HG03520 (cell line): Measurements from ENCODE around the gene BLMH.

Source experiments
- ATAC-seq: cut with Tn5 transposase; IDR thresholded peaks from one replicate; pipeline ENCODE4 v1.9.1; 2021; ENCODE audit warnings: mild to moderate bottlenecking, moderate library complexity; ENCODE audit not compliant: unreplicated experiment

Gene BLMH, protein sequence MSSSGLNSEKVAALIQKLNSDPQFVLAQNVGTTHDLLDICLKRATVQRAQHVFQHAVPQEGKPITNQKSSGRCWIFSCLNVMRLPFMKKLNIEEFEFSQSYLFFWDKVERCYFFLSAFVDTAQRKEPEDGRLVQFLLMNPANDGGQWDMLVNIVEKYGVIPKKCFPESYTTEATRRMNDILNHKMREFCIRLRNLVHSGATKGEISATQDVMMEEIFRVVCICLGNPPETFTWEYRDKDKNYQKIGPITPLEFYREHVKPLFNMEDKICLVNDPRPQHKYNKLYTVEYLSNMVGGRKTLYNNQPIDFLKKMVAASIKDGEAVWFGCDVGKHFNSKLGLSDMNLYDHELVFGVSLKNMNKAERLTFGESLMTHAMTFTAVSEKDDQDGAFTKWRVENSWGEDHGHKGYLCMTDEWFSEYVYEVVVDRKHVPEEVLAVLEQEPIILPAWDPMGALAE

GRCh38 chr17:30291543-30292285 lies at the start of gene BLMH:
Gene BLMH (minus strand): TSS chr17:30291944. CDS start chr17:30291819, 125 bp downstream.
- peak; percentile 62 for ATAC-seq

- no peak for ATAC-seq
These were observed 49.1 kb upstream of the BLMH start for GRCh38 chr17:30340801-30341356.

- ATAC-seq, result no peak
These were observed 47.3 kb upstream of the BLMH start for GRCh38 chr17:30339086-30339485.

GRCh38 chr17:30337393-30337999 lies 45.8 kb upstream of the BLMH start:
- no peak for ATAC-seq

- no peak for ATAC-seq
These were observed 44.8 kb upstream of the BLMH start for GRCh38 chr17:30336369-30337171.

DNA sequence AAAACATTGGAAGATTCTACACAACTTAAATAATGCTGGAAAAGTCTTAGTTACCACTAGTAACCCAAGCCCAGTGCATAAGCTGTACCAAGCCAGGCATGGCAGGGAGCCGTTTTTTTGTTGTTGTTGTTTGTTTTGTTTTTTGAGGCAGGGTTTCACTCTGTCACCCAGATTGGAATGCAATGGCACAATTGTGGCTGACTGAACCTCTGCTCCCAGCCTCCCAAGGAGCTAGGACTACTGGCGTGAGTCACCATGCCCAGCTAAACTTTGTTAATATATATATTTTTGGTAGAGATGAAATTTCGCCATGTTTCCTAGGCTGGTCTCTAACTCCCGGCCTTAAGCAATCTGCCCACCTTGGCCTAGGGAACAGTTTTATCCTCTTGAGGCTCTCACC lies 42.7 kb upstream of the BLMH start:
- no peak for ATAC-seq

- no peak for ATAC-seq
These were observed 42.0 kb upstream of the BLMH start, which contains the start of gene TMIGD1 for GRCh38 chr17:30333503-30334360. Gene TMIGD1 (minus strand): TSS chr17:30334057. CDS start chr17:30332133, 1,924 bp downstream.

DNA sequence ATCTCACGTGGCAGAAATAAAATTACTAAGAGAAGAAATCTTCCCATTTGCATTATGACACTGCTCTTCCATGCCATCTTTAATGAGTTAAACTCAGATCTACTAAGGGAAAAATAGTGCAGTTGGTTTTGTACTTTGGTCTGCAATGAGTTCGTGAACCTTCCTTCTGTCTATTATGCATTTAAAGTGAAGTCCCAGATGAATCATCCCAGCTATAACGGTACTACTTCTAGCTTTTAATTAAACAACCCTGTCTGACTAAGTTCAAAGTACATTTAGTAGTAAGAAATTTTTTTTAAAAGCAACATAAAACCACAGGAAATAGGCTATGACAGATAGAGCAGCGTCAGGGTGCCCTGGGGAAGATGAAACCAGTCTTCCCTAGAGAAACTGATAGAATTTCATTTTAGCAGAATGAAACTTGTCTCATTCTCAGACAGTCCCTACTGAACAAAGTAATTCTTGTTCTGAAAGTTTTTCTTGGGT lies 40.4 kb upstream of the BLMH start:
- no peak for ATAC-seq

- ATAC-seq, result no peak
These were observed 35.1 kb upstream of the BLMH start for GRCh38 chr17:30326809-30327208.

DNA sequence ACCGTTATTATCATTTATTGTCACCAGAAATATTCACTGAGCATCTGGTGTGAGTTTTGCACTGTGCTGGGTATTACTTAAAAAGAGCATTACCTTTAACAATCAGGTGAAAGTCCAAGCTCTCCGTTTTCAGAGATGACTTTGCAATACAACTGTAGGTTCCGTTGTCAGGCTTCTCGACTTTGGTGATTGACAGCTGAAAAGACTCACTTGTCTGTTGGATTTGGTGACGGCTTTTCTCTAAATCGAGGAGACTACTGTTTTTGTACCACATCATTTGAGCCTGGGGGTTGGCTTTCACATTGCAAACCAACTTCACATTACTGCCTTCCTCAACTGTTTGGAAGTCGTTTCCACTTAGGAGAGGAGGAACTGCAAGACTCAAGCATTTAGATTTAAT lies 33.0 kb upstream of the BLMH start:
- no peak for ATAC-seq

GRCh38 chr17:30323895-30324319 lies 32.2 kb upstream of the BLMH start:
- ATAC-seq, result no peak

- no peak for ATAC-seq
These were observed 31.6 kb upstream of the BLMH start for GRCh38 chr17:30323262-30323894.

DNA sequence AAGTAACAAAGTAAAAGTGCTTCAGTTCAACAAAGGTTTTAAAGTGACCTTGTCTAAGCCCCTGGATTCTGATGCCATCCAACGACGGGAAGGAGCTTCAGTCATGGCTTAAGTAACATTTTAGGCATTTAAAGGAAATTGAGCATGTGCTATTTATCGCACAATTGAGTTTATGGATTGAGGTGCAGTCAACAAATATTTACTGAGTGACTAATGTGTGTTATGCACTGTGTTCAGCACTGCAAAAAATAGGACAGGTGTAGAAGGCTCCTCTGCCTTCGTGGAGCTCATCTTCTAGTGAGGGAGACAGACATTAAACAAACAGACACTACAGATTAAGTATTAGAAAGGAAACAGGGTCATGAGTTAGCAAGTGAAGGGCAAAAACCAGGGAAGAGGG lies 29.6 kb upstream of the BLMH start:
- ATAC-seq, result no peak

DNA sequence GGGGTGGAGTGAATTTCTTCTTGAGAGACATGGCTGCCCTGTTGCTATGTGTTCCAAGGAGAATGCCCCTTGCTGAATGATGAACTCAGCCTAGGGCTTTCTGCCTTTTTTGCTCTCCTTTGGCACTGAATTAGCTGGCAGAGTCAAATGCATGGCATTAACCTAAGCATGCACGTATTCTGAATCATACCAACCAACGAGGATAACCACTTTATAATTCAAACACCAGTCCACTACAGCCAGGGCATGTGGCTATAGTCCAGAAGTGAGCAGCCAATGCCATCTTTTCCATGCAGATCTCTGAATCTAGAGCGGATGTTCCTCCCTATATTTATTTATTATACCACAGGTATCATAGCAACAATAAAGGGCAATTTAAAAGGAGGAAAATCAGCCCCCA lies 26.4 kb upstream of the BLMH start:
- ATAC-seq, result no peak

- ATAC-seq, result no peak
These were observed 25.0 kb upstream of the BLMH start for GRCh38 chr17:30316736-30317135.

GRCh38 chr17:30315106-30315505 lies 23.4 kb upstream of the BLMH start:
- no peak for ATAC-seq

GRCh38 chr17:30314474-30314873 lies 22.7 kb upstream of the BLMH start:
- no peak for ATAC-seq

- no peak for ATAC-seq
These were observed 20.5 kb upstream of the BLMH start for GRCh38 chr17:30312226-30312625.

- ATAC-seq, result no peak
These were observed 18.8 kb upstream of the BLMH start for GRCh38 chr17:30310562-30310961.
